Suprapubic skin (tissue), 4 donors: ENCODE data around the gene RBBP8NL.

Experiments
- CTCF ChIP-seq, 2 donors: fragments of 200-600 bp in 1 of 2; fragments of 450-650 bp in 1 of 2; sonication (generic) in 1 of 2; IDR thresholded peaks; one replicate each; pipeline ENCODE4 v1.5.1; 2016 to 2019; ENCODE audit warnings: antibody characterized with exemption in 2 of 2, mild to moderate bottlenecking in 1 of 2, moderate library complexity in 1 of 2
- POLR2A ChIP-seq, 2 donors: fragments of 450-650 bp; IDR thresholded peaks; one replicate each; pipeline ENCODE4 v1.6.1; 2017; ENCODE audit warnings: antibody characterized with exemption in 2 of 2, mild to moderate bottlenecking in 2 of 2, moderate library complexity in 2 of 2
- POLR2AphosphoS5 ChIP-seq, 3 donors: sonication (generic); formaldehyde crosslinking; IDR thresholded peaks; one replicate each; pipeline ENCODE4 v1.6.1; 2017; ENCODE audit warnings: antibody characterized with exemption in 3 of 3

GRCh38 chr20:62361799-62362589 lies 65.3 kb downstream of the RBBP8NL start:
- TF ChIP-seq CTCF (IDR thresholded peaks at IDR 0.05) (no peak), POLR2A (IDR thresholded peaks at IDR 0.05) (no peak), POLR2AphosphoS5 (IDR thresholded peaks at IDR 0.05) (no peak)
